ENCODE data around the gene ZBTB20.

ZBTB20 gene

DNA sequence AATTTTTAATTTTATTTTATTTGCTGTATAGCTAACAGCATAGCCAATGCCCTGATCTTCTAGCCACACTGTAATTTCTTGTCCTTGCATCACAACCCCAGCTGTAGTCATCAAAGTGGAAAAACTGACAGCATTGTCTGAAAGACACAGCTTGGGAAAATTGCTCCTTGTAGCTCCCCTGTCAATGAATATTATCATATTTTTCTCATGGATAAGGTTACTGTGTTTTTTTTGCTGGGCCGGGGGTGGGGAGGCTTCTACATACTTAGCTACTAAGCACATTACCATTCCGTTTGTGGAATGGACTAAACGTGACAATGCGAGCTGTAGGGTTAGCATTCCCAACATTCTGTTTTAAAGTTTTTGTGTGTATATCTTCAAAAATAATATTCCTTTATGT, 472.0 kb downstream of the ZBTB20 start:
- DNase-seq (ENCODE audit: low read depth, low spot score): no peak
- no peak overlapping the region for H3K4me3 ChIP-seq (ENCODE audit: low read length)

DNA sequence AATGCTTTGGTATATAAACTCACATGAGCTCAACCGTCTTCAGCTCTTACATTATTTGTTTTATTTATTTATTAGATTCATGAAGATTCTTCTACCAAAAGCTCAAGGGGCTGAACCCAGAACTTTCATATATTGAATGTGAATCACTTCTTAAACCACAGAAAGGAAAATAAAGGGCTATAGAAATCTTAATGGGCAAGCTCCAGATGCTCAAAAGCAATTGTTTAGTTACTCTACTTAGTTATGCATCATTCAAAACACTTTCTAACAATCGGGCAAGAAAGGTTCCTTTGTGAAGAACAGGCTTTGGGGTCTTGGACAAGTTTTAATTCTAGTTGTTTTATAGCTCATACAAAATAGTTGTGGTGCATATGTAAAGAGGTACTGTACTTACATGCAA, 473.1 kb downstream of the ZBTB20 start:
- no peak for DNase-seq (ENCODE audit: low read depth, low spot score)
- no peak overlapping the region for H3K4me3 ChIP-seq (ENCODE audit: low read length)

DNA sequence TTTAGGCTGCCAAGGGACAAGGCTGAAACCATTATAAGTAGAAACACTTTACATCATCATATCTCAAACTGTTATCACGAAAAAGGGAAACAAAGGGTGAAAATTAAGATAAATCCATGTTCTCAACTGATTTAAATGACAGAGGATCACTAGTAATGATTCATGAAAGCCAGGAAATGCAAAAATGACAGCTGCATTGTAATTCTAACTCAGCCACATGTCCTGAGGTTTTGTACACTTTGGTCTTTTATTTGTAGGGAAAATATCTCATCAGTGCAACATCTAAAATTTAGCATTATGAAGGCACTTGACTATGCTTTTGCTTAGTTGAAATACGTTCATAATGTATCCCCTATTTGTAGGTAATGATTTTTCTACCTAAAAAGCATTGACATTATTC, 473.6 kb downstream of the ZBTB20 start:
- H3K4me3 ChIP-seq (ENCODE audit: low read length): no peak overlapping the region
- no peak for DNase-seq (ENCODE audit: low read depth, low spot score)

DNA sequence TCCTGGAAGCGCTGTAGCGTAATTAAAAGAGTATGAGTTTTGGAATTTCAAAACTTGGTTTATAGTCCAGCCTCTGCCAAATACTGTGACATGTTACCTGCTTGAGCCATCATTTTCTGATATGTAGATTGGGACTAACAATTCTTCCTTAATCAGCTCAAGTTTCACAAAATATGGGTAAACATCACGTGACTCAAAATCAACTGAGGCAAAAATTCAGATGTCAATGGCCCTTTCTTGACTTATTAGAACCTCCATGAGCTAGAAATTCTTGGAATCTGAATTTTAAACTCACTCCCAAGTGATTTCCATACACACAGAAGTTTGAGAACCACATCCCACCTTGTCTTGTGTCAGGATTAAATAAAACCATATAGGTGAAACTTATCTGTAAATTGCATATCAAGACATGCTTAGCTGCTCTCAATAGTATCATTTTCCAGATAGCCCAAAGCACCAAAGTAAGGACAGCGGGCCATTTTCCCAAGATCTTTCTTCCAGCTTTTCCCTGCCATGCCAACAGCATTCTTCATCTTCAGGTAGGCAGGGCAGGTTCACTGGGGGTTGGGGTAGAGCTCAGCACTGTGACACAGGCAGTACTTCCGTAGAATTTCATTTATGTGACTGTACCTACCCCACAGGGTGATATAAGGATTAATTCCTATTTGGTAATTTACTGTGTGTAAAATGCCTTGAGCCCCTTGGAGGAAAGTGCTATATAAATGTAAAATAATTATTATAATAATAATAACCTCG, 474.2 kb downstream of the ZBTB20 start:
- DNase-seq (ENCODE audit: low read depth, low spot score): no peak
- H3K4me3 ChIP-seq (ENCODE audit: low read length): no peak overlapping the region

DNA sequence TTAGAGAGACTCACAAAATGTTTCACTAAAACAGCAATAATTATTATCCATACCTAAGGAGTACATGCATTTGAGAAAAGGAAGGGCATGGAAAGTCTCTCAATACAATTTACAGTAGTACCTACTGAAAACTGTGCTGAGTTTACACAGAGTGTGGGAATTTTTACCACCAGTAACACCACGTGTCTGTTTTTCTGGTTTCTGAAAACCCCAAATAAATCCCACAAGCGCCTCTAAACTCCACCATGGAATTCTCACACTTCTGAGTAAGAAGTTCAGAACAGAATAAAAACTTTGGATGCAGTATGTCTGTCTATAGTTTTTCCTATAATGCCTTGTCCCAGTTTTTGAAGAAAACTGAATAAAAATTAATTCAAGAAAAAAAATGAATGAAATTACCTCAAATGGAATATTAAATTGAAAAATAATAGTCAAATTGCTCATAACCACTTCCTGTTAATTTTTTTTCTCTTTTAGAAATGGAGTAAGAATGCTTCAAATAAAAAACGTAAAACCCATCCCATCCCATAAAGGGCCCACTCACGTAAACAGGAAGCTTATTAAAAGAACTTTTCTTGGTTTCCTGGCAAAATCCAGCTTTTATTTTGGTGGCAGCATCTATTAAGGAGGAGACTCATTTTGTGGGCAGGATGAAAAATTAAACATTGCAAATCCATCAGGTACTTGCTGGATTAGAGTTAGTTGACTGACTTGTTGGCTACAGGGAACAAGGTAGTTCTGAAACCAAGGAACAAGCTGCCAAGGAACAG, 475.2 kb downstream of the ZBTB20 start:
- no peak for DNase-seq (ENCODE audit: low read depth, low spot score)

DNA sequence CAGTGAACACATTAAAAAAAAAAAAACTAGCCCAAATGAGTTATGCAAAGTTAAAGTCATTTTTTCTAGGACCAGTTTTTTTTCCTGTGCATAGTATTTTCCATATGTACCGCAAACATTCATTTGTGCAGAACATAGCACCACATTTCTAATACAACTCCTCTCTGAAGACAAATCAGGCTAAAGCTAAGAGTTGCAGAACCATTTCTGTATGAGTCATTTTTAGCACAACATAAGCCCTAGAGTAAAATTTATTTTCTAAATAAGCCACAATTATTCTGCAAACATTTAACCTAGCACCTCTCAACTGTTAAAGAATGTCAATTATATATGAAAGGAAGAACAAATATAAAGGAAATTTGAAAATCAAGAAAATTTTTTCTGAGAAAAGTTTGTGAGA, 477.5 kb downstream of the ZBTB20 start:
- no peak for DNase-seq (ENCODE audit: low read depth, low spot score)
- H3K4me3 ChIP-seq (ENCODE audit: low read length): no peak overlapping the region

More for the DNA sequence above, 475.2 kb downstream of the ZBTB20 start:
- no peak overlapping the region for H3K4me3 ChIP-seq (ENCODE audit: low read length)

DNA sequence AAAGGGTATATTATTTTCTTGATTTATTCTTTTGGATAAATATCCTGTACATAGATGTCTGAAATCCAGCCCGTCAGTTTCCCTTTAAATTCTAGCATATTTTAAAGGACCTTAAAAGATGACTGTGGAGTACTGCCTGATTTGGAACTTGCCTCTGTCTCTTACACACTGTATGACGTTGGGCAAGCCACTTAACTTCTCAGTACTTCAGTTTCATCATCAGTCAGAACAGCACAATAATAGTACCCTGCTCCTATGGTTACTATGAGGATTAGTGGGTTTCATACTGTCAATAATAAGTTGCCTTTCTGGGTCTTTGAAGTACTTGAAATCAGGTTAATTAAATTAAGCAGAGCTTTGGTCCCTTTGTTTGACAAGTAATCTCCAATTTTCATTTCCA, 479.0 kb downstream of the ZBTB20 start:
- no peak overlapping the region for H3K4me3 ChIP-seq (ENCODE audit: low read length)
- no peak for DNase-seq (ENCODE audit: low read depth, low spot score)

DNA sequence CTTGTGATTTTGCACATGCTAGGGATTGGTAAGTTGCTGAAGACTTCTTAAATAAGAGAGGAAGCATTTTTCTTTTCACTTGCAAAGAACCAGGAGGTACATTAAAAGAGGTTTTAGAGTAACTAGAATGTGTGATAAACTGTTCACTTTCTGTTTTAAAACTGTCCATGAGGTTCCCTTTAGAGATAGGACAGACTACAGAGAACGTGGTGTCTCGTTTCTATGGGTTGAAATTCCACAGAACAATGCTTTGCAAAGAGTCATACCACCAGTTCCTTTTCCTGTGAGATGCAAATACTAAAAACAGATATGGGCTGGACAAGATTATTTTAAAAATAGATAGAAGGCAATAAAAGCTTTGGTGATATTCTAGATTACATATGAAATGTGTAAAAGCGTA, 480.5 kb downstream of the ZBTB20 start:
- DNase-seq (ENCODE audit: low read depth, low spot score): no peak
- H3K4me3 ChIP-seq (ENCODE audit: low read length): no peak overlapping the region

DNA sequence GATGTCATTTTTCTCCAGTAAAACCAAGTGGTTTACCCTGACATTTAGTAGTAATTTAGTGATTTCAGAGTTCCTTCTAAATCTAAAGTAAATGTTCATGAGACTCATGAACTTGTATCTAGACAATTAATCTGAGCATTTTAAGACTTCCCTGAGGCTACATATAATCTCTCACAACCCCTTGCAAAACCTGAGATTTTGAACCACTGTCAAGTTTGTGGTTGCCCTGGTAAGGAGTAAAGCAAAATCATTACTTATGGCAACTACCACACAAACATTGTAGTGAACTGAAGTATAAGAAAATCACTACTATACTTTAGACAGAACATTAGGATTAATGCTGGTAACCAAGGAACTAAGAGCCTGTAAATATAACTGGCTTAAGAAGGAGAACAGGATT, 483.1 kb downstream of the ZBTB20 start:
- no peak for DNase-seq (ENCODE audit: low read depth, low spot score)
- no peak overlapping the region for H3K4me3 ChIP-seq (ENCODE audit: low read length)

DNA sequence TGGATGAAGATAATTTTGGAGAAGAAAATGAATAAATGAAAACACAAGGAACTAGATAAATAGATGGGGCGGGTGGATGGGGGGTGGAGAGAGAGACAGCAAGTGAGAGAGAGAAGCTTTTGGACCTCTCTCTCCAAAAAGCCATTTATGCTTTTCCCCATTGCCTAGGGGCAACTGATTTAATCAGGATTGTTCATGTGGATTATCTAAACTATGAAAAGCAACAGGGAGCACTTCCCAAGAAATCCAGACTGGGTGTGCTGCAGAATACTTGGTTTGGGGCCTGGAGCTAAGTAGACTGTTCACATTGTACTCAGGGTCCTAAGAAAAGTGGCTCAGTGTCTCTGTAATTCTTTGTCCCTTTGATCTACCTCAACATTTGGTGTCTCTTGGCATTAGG, 486.3 kb downstream of the ZBTB20 start:
- no peak for DNase-seq (ENCODE audit: low read depth, low spot score)
- no peak overlapping the region for H3K4me3 ChIP-seq (ENCODE audit: low read length)

DNA sequence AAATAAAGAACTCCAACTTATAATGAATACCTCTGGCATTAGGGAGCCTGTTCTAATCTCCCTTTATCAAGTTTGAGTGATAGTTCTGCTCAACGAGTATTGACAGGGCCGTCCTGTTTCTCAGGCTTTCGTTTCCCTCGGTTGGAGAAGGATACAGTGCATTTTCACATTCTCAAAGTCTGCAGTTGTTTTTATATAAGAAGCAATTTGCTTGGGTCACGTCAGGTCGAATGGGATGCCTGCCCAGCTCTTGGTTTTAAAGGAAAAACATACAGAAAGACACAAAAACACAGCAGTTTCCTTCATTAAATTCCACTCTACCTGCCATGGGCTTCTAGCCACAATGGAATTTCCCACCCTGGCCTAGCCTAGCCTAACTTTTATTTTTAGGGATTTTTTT, 487.0 kb downstream of the ZBTB20 start:
- DNase-seq (ENCODE audit: low read depth, low spot score): no peak
- no peak overlapping the region for H3K4me3 ChIP-seq (ENCODE audit: low read length)

DNA sequence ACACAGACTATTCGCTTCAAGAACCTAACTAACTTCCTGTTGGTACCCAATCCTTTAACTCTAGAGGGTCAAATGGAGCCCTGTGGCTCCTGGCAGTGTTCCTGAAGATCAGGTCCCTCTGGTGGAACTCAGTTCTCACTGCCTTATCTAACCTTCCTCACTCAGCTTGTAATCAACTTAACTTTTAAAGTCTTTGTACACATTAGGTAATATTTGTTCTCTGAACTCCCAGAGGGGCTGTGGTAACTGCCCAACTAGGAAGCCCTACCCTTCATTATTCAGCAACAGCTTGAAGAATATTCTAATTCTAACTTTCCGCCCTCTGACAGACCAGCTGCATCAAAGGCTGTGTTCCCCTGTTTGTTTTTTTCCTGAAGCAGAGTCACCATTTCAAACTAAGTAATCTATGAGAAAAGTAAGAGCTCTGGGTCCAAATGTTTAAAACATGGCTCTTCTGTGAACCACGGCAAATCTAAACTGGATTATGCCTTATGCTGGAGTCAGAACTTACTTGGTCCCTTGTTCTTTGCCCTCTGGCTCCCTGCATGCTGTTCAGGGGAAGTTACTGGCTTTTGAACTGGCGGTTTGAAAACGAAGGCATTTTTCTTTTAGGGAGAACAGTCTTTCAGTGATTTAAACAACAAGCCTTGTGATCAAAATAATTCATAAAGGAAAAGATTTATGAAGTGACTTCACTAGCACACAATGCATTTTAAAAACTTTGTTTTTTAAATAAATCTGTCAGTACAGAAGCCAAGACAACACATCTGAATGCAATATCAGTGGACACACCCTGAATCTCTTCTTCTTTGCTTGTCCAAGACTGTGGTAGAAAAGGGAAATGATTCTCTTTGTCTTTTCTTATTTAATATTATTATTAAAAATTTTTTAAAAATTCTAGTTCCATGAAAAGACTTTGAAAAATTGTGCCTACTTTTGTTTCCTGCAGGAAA, 487.7 kb downstream of the ZBTB20 start:
- DNase-seq (ENCODE audit: low read depth, low spot score): no peak

DNA sequence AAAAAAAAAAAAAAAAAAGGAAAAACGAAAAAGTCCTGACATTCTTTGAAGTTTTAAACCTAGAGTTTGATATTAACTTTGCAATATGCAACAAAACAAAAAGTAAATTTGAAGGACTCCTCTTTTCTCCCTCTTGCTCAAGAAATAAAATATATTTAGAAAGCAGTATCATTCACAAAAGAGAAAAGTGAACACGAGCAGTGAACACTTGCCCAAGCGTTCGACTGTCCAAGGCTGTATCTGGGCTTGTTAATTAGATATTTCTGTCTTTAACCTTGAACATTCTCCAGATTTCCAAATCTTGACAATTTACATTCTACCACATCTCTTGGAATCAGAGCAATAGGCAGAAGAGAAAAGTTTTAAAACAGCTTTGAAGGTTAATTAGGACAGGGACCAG, 495.5 kb downstream of the ZBTB20 start:
- no peak for DNase-seq (ENCODE audit: low read depth, low spot score)

More for the DNA sequence above, 487.7 kb downstream of the ZBTB20 start:
- H3K4me3 ChIP-seq (ENCODE audit: low read length): no peak overlapping the region

DNA sequence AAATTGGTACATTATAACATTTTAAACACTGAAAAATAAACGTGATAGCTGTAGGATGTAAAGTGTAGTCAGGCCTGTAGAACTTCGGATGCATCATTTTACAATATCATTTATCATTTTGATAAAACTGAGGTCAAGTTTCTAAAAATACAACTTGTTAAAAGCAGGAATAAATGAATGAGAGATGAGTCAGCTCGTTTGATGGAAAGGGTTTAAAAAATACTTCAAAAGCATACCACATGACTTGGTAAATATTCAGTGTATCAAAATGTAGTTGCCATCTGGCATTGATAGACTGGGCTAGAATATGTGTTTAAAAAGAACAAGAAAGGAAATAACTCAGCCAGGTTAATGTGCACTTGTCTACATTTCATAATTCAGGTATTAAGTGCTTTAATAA, 496.3 kb downstream of the ZBTB20 start:
- no peak overlapping the region for H3K4me3 ChIP-seq (ENCODE audit: low read length)
- DNase-seq (ENCODE audit: low read depth, low spot score): no peak

More for the DNA sequence above, 495.5 kb downstream of the ZBTB20 start:
- H3K4me3 ChIP-seq (ENCODE audit: low read length): no peak overlapping the region

DNA sequence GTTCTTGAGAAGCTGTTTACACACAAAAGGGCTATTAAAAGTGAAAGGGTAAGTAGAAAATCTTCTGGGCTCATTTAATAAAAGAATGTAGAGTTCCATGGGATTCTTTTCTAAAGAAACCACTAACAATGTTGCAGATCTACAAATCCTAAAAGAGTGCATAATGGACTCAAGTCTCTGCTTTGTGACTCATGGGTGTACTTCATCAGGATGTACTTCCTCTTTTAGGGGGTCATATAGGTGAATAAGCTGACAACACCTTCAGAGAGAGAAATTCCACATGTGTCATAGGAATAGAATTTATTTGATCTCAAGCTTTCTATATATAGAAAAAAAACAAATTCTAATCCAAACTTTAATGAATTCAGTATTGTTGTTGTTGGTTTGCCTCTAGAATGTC, 497.8 kb downstream of the ZBTB20 start:
- H3K4me3 ChIP-seq (ENCODE audit: low read length): no peak overlapping the region
- no peak for DNase-seq (ENCODE audit: low read depth, low spot score)

DNA sequence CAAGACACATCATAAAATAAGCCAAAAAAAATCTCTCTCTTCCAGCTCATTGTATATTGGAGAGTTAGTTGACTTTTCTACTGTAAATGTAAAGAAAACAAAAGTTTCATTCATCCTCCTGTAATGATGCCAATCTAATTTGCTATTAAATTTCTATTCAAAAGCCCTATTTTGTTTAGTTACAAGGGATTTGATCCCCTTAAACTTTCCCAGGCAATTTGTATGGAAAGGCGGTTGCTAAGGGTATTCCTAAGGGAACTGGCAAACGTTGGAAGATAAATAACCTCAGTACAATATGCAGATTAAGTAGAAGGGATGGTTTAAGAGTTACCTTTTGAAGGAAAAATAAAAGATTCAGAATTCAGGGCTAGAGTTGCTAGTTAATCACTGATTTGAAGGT, 500.6 kb downstream of the ZBTB20 start:
- no peak for DNase-seq (ENCODE audit: low read depth, low spot score)
- H3K4me3 ChIP-seq (ENCODE audit: low read length): no peak overlapping the region

DNA sequence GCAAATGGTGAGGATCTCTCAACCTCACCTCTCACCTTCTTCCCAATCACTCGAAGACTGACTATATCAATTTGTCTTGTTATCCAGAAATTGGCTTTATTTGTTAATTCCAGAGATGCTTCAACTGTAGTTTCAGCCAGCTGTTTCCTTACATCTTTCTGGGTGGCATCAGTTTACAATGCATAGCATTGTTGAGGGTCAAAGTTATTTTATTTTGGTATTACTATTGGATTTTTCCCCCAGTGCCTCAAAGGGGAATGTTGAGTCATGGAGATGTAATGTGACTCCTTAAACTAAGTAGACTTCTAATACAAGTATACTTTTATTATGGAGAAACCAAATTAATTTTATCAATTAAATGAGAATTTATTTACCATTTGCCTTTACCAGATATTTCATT, 501.7 kb downstream of the ZBTB20 start:
- H3K4me3 ChIP-seq (ENCODE audit: low read length): no peak overlapping the region
- no peak for DNase-seq (ENCODE audit: low read depth, low spot score)

DNA sequence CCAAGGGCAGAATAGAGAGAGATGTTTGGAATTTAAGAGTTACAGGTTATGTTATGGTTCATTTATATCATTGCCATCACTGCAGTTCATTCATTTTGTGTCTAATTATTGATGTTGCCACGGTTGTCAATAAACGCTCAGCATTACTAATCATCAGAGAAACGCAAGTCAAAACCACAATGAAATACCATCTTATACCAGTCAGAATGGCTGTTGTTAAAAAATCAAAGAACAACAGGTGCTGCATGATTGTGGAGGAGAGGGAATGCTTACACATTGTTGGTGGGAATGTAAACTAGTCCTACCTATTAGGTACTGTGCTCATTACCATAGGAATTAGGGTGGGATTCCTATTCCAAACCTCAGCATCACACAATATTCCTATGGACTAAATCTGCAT, 502.7 kb downstream of the ZBTB20 start:
- no peak overlapping the region for H3K4me3 ChIP-seq (ENCODE audit: low read length)
- no peak for DNase-seq (ENCODE audit: low read depth, low spot score)

DNA sequence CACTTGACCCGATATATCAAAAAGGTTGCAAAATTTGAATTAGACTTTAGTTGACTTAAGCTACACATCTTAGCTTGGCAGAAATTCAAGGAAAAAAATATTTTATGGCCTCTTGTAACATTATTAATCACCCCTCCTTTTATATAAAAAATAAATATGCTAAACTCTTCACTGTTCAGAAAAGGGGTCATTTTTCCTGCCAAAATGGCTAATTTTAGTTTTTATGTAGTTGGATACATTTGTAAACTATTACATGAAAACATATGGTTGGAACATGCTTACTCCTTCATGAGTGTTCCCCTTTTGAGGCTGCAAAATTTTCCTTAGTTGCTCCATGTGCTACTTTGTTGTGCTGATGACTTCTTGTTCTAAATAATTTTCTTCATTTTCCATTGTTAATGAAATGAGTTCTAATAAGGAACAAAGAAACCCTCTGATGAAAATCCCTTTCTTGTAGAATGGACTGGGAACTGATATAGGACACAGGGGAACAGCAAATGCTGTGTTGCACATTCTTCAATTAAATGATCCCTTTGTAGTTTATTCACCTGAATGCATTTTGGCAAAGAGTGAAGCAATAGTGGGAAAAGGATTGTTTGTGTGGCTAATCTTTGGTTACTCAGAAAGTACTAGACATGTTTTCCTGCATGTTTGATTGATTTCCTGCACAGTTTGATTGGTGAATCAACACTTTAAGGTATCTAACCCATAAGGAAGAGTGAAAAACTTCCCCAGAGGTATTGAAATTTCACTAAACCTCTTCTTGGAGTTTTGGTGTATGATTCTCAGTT, 503.9 kb downstream of the ZBTB20 start:
- DNase-seq (ENCODE audit: low read depth, low spot score): no peak
- H3K4me3 ChIP-seq (ENCODE audit: low read length): no peak overlapping the region
